GM19043 (cell line): ENCODE data around the gene ABCB11.

ENCODE experiments used
- ATAC-seq: cut with Tn5 transposase; IDR thresholded peaks from one replicate; pipeline ENCODE4 v1.9.1; 2021; ENCODE audit warnings: low read depth; ENCODE audit not compliant: unreplicated experiment

Gene ABCB11

GRCh38 chr2:169010633-169011460 is 20.3 kb downstream of the ABCB11 start:
- no peak for ATAC-seq

- ATAC-seq = no peak
These were observed 21.1 kb downstream of the ABCB11 start for GRCh38 chr2:169009865-169010579.

DNA sequence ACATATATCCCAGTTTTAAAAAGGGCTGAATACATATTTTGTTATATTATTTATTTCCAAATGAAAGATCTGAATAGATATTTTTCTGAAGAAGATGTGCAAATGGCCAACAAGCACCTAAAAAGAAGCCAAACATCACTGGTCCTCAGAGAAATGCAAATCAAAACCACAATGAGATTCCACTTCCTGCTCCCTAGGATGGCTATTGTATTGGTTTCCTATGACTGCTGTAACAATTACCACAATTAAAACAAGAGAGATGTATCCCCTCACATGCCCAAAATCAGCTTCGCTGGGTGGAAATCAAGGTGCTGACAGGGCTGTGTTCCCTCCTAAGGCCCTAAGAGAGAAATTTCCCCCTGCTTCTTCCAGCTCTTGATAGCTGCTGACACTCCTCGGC is 23.2 kb downstream of the ABCB11 start:
- no peak for ATAC-seq

GRCh38 chr2:169007356-169007755 is 23.8 kb downstream of the ABCB11 start:
- no peak for ATAC-seq

DNA sequence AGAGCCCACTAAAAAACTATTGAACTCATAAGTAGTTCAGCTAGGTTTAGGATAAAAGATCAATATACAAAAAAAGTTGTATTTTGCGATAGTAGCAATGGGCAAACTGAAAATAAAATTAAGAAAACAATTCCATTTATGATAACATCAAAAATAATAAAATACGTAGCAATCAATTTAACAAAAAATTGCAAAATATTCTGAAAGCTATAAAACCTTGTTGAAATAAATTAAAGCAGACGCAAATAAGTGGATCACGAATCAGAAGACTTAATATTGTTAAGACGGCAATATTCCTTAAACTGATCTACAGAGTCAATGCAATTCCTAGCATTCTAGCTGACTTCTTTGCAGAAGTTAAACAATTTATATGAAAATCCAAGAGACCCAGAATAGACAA is 24.5 kb downstream of the ABCB11 start:
- ATAC-seq = no peak

- ATAC-seq = no peak
These were observed 25.1 kb downstream of the ABCB11 start for GRCh38 chr2:169005994-169006393.

- ATAC-seq = no peak
These were observed 26.0 kb downstream of the ABCB11 start for GRCh38 chr2:169005080-169005598.

GRCh38 chr2:169002161-169002738 is 28.9 kb downstream of the ABCB11 start:
- no peak for ATAC-seq

DNA sequence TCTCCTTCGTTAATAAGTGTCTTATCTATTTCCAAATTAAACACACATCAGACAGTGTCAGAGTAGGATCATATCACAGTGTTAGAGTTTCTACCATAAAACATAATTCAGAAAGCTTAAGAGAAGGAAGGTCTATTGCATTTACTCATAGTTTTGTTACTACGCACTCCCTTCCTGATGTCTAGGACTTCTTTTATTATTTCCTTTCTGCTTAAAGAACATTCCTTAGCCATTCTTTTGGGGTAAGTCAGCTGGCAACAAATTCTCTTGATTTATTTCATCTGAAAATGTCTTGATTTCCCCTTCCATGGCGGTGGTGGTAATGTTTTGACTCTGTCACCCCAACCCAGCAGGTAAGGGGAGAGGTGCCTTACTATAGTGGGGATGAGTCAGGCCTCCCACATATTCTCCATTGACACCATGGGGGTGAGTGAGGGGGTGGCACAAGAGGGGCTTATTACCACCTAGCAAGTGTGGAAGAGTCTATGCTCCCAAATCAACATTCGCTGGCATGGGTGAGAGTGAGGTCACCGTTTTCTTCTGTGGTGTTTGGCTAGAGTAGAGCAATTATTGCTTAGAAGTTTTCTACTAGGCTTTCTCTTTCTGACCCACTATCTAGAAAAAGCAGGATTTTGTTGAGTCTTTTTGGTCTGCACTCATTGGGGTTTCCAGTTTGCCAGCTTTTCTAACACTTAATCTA is 29.9 kb downstream of the ABCB11 start:
- no peak for ATAC-seq

GRCh38 chr2:168999668-169000213 is 31.4 kb downstream of the ABCB11 start:
- ATAC-seq = no peak

- no peak for ATAC-seq
These were observed 32.4 kb downstream of the ABCB11 start for GRCh38 chr2:168998609-168999211.

DNA sequence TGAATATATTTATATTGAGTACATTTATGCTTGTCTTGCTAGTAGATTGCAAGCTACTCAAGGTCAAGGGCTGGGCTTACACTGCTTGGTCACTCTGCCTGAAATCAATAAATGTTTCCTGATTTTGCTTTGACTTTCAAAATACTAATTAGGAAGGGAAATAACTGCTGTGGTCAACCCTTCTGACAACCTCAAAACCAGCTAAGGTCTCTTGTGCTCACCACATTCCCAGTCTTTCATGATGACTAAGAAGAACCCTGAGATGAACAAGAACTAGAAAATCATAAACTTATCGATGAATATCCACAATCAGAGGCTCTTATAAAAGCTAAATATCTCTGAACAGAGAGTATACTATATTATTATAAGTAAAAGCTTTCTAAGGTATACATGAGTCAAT is 33.3 kb downstream of the ABCB11 start:
- ATAC-seq = no peak

DNA sequence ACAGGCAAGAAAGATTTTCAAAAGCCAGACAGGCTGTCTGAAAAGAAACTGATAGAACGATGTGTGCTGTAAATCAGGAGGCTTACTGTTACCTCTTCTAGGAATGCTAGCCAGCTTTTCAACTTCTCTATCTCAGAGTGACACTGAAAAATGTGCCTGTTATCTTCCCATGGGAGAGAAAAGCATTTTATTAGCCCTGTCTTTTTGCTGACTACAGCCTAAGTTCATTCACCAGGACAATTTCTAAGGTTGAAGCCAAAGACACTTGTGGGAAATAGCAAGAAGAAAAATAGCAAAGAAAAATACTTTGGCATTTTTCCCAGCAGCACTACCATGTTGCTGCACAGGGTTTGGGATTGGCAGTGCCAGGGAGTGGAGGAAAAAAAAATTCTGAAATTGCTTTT is 34.0 kb downstream of the ABCB11 start:
- ATAC-seq = no peak

- no peak for ATAC-seq
These were observed 35.4 kb downstream of the ABCB11 start for GRCh38 chr2:168995744-168996143.

- no peak for ATAC-seq
These were observed 37.6 kb downstream of the ABCB11 start for GRCh38 chr2:168993538-168993937.

- ATAC-seq = no peak
These were observed 38.4 kb downstream of the ABCB11 start for GRCh38 chr2:168992591-168993349.

GRCh38 chr2:168992026-168992425 is 39.1 kb downstream of the ABCB11 start:
- ATAC-seq = no peak

DNA sequence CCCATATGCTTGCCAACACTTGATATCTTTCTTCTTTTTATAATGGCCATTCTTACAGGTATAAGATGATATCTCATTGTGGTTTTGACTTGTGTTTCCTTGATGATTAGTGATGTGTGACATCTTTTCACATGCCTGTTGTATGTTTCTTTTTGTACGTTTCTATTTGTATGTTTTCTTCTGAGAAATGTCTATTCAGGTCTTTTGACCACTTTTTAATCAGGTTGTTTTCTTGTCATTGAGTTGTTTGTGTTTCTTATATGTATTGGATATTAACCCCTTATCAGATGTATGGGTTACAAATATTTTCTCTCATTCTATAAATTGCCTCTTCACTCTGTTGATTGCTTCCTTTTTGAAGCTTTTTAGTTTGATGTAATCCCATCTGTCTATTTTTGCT is 42.4 kb downstream of the ABCB11 start:
- ATAC-seq = no peak

GRCh38 chr2:168986398-168986943 is 44.7 kb downstream of the ABCB11 start:
- no peak for ATAC-seq
